Measurements from ENCODE around the gene PDE4B. TPM values are rescaled to one million over a fixed set of nuclear protein-coding genes. Genes with fewer than 3 reads are reported as not detected.
"Not testable (repeated sequence)": the region's sequence is repeated elsewhere in the genome, so short reads cannot be mapped to it uniquely, and the experiment has no call there.

The PDE4B gene
- total RNA-seq, 1 donor from 2014 or later: 163 TPM

DNA sequence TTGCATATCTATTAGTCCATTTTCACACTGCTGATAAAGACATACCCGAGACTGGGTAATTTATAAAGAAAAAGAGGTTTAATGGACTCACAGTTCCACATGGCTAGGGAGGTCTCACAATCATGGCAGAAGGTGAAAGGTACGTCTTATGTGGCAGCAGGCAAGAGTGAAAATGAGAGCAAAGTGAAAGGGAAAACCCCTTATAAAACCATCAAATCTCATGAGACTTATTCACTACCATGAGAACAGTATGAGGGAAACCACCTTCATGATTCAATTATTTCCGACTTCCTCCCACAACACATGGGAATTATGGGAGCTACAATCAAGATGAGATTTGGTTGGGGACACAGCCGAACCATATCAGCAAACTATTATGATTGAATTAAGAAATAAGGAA is 335.9 kb downstream of the PDE4B start:
- DNase-seq (ENCODE audit: low read depth in 2 of 2): not testable (repeated sequence)

DNA sequence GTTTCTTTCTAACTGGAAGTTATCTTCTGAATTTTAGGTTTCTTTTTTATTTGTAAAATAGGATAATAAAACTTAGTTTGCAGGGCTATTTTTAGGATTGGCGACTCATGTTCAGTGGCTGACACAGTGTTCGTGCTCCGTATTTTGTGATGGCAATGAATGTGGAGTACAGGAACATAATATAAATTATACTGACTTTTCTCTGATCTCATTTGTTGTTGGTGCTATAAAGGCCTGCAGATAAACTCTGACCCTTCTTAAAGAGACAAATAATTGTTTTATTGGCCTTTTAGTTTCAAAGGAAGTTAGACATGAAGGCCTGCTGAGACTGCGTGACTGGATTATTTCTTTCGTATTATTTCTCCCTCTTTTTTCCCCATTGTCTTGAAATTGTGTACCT is 339.6 kb downstream of the PDE4B start:
- DNase-seq (ENCODE audit: low read depth in 2 of 2): no peak

DNA sequence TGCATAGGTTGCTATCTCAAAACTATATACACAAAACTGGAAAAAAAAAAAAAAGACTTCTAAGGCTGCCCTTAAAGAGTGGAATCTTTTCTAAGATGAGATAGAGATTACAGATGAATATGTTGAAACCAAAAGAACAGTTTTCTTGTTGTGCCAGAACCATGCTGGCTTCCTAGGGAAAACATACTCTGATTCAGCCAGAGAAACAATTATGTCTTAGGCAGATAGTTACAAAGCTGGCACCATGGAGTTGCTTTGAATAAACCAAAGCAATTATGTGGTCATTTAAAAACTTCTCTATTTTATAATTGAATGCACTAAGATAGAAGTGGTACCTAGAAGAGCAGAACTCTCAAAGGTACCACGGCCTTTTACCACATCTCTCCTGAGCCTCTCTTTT is 341.3 kb downstream of the PDE4B start:
- DNase-seq (ENCODE audit: low read depth in 2 of 2): no peak

DNA sequence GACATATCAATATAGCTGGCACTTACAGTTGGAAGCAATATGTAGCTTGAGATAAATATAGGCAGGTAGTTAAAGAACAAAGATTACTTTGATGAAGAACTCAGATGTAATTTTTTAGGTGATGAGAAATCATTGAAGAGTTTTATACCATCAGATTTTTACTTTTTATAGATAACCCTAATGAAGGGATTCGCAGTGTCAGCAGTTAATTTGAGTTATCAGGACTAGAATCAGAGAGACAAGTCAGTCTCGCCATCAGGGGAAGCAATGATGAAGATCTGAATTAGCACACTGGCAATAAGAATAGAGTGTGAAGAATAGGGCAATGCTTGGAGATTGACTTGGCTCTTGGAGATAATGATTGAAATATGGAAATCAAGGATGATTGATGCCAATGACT is 342.5 kb downstream of the PDE4B start:
- DNase-seq (ENCODE audit: low read depth in 2 of 2): no peak

DNA sequence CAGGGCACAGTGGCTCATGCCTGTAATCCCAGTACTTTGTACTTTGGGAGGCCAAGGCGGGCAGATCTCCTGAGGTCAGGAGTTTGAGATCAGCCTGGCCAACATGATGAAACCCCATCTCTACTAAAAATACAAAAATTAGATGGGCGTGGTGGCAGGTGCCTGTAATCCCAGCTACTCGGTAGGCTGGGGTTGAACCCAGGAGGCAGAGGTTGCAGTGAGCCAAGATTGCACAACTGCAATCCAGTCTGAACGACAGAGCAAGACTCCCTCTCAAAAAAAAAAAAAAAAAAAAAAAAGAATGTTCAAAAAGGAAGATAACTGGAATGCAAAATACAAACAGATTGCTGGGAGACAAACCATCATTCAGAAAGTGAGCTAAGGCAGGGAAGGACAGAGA is 343.7 kb downstream of the PDE4B start:
- not testable (repeated sequence) for DNase-seq (ENCODE audit: low read depth in 2 of 2)

DNA sequence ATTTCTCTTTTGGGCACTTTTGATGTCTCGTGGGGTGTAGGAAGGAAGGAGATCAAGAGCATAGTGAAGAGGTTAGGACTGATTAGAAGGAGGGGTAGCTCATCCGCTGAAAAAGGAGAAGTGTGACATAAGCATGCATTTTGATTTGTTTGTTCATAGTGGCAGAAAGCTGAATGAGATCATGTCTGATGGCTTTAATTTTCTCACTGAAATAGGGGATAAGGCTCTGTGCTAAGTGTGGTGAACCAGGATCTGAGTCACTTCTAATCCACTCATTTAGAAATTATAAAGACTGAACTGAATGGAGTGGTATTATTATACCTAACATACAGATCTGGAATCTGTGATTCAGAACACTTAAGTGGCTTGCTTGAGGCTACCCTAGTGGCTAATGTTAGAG is 344.5 kb downstream of the PDE4B start:
- DNase-seq (ENCODE audit: low read depth in 2 of 2): no peak

DNA sequence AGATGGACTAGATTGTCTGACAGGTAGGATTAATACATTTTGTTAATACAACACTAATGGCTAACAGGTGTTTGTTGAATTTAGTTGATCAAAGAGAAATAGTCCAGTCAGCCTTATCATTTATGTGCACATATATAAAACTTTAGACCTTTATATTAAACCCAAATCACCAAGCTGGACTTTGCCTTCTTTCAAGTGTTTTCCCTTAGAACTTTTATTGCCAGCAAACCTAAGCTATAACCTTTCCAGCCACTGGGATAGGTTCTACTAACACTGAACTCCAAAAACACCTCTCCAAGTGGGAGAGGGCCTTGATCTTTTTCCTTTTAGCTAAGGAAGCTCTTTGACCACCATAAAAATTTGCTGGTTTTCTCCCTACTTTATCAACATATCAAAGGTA is 345.9 kb downstream of the PDE4B start:
- DNase-seq (ENCODE audit: low read depth in 2 of 2): no peak

DNA sequence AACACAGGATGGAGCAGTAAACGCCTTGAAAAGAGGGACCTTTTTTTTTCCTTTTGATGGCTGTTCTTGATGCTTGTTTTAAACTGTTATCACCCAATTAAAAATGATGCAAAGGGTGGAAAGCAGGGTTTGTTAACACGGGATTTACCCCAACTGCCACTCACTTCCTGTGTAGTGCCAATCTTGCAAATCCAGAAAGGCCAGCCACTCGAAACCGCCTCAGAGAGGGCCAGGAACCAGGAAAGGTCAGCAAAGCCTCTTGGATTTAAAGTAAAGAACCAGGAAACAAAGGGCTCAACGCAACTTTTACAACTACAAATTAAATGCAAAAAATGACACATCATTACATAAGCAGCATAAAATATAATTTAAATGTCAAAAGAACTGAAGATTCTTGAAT is 347.4 kb downstream of the PDE4B start:
- DNase-seq (ENCODE audit: low read depth in 2 of 2): no peak

DNA sequence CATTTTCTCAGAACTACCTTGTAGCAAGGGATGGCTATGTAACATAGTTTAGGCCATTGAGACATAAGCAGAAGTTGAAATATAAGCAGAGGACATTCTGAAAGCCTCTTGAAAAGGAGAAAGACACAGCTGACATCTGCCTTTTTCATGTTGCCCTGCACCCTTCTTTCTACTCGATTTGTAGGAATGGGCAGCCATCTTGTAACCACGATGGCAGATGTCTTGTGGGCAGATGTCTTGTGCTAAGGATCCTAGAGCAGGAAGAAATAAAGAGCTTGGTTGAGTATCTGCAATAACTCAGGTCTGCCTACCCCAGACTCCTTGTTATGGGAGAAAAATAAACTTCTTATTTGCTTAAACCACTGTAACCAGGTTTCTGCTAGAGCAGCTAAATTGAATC is 351.0 kb downstream of the PDE4B start:
- DNase-seq (ENCODE audit: low read depth in 2 of 2): no peak

DNA sequence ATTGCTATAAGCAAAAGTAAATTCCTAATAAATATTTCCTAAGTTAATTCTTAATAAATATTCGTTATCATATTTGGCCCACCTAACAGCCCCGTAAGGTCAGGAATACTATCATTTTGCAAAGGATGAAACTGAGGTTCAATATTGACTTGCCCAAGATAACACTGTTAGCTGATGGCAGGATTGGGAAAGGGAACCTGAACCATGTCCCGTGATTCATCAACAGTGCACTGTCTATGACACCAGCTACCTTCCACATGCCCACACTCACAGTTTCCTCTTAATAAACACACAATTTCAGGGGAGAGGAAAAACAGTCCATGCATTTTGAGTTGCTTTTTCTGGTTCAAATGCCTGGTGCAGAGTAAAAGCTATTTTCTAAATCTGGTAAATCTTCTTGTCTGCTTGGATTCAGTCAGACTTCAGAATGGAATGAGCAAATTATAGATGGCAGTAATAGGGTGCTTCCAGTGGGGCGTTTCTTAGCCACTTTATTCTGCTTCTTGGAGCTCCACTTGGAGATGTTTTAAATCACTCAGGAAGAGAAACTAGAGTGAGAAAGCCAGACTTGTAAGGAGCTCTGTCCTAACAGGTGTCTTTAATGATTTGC is 354.6 kb downstream of the PDE4B start:
- DNase-seq (ENCODE audit: low read depth in 2 of 2): no peak

DNA sequence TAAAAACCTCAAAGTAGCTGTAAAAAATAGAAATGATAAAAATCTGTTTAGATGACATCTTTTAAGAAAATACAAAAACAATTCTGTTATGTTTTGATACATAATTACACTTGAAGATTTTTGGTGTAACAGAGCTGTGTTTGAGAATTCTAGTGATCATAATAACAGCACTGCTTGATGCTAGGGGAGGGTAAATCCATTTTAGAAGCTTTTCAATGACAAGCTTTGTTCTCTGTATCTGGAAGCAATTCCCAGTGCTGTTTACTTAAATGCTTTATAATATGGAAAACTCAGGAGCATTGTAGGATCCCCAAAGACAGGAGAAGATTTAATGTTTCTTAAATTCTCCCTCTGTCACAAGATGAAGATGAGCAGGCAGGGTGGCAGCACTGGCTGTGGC is 359.3 kb downstream of the PDE4B start:
- no peak for DNase-seq (ENCODE audit: low read depth in 2 of 2)

DNA sequence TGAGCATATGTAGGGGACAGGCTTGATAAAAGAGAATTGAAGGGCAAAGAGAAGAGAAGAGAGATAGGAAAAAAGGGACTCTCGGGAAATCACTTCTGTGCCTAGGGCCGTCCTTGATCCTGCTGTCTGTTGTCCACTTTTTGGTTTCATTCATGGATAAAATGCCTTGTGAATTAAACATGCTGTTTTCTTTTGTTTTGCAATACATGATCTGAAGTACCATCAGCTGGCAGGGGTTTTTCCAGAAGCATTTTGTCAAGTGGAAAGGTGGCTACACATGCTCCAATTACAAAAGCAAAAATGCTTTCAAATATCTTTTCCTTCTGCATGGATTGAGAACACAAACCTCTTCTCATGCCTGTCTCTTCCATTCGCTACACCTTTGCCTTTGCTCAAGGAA is 361.7 kb downstream of the PDE4B start:
- no peak for DNase-seq (ENCODE audit: low read depth in 2 of 2)

DNA sequence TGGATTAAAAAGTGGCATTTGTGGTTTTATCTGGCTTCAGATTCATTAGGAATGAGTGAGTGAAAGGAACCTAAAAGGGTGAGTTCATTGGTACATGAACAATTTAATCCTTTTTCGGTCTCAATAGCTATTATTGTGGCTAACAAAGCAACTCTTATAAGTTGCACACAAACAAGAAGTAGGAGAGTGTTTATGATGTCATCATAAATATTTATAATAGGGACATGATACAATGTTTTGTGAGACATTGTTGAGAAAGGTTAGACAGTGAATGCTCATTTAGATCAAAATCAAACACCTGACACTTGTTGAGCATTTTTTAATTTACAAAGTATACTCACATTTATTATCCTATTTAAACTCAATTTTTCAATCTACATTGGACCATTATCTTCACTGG is 363.4 kb downstream of the PDE4B start:
- DNase-seq (ENCODE audit: low read depth in 2 of 2): no peak

DNA sequence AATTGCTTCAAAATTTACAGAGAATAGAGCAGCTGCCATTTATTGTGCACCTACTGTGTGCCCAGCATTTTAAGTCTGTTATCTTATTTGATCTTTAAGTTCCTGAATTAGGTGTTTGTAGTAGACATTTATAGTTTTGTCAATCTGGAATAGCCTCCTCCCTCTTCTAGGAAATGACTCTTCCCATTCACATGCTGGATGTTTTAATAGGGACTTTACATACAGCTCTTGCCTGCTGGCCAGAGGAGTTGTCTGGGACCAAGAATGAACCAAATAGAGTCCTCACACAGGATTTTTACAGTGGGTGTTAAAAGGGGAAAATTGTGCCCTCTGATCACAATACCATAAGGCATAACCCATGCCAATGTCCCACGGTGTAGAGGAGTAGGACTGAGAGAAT is 367.1 kb downstream of the PDE4B start:
- DNase-seq (ENCODE audit: low read depth in 2 of 2): no peak

DNA sequence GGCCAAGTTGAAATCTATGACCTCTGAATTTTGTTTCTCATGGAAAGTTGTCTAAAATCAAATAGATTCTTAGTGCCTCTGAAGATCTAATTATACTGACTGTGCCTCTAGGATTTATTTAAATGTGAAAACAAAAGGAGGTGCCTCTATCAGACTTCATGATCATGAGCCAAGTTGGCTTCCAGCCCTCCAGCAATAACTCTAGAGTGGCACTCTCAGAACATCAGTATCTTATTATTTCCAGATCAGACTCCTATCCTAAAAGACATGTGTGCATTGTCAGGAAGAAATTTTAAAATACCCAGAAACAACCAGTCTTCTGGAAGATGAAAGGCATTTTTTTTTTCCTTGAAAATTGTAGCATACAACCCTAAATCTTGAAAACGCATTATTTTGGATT is 368.0 kb downstream of the PDE4B start:
- DNase-seq (ENCODE audit: low read depth in 2 of 2): no peak

DNA sequence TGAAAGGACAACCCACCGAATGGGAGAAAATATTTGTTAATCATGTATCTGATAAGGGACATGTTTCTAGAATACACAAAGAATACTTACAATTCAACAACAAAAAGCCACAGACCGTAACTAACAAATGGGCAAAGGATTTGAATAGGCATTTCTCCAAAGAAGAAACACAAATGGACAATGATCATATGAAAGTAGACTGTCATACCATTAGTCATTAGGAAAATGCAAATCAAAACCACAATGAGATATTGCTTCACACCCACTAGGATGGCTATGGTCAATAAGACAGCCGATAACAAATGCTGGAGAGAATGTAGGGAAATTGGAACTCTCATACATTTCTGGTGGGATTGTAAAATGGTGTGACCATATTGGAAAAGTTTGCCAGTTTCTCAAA is 374.1 kb downstream of the PDE4B start:
- no peak for DNase-seq (ENCODE audit: low read depth in 2 of 2)

DNA sequence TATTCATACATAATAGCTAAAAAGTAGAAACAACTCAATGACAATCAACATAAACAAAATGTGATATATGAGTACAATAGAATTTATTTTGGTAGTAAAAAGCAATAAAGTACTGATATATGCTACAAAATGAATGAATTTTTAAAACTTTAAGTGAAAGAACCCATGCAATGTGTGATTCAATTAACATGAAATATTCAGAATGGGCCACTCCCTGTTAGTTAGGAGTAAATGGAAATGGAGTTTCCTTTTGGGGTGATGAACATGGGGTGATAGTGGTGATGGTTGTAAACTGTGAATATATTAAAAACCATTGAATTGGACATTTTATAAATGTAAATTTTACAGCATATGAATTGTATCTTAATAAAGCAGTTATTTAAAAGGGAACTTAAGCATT is 374.6 kb downstream of the PDE4B start:
- no peak for DNase-seq (ENCODE audit: low read depth in 2 of 2)

DNA sequence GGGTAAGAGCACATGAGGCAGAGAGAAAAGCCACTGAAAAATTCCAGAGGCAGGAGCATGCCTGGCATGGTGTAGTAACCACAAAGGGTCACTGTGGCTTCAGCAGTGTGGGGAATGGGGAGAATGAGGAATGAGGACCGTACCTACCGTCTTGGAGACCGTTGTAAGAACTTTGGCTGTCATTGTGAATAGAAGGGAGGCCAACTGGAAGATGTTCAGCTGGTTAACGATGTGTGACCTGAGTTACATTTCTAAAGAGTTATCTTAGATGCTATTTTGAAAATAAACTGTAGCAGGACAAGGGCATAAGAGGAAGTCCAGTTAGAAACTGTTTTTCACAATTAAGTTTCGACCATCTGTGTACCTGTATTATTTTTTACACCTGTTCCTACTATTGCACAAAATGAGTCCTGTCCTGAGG is 375.8 kb downstream of the PDE4B start:
- no peak for DNase-seq (ENCODE audit: low read depth in 2 of 2)

DNA sequence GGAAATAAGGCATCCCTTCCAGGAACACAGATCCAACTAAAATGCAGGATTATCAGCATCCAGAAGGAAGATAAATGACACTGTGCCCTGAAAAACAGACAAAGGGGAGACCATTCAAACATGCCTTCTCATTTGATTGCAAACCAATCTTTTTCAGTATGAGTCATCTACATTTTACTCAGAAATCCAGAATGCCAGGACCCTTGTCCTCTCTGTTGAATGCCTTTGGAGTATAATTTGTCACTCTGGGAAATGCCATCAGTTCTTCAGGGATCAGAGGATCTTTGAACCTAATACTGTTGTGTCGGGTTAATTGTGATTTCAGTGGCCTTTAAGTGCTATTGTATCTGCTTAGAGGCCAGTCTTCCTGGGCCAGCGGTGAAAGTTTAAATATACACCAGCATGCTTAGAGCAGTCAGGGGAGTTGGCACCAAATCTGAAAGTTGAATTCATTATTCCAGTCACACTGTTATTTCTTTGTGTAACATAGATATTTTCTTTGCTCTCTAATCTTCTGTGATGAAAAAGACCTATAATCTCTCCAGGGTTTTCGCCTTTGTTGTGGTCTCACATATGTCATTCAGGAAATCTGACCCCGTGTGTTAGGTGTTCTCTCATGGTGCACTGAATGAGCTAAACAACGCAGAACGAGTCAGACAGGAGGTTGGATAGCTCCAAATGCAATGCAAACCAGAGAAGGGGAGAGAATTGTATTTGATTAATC is 376.4 kb downstream of the PDE4B start:
- DNase-seq (ENCODE audit: low read depth in 2 of 2): no peak

DNA sequence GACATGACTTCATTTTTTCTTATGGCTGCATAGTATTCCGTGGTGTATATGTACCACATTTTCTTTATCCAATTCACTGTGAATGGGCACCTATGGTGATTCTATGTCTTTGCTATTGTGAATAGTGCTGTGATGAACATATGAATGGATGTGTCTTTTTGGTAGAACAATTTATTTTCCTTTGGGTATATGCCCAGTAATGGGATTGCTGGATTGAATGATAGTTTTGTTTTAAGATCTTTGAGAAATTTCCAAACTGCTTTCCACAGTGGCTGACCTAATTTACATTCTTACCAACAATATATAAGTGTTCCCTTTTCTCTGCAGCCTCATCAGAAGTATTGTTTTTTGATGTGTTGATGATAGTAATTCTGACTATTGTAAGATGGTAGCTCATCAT is 379.6 kb downstream of the PDE4B start:
- no peak for DNase-seq (ENCODE audit: low read depth in 2 of 2)

DNA sequence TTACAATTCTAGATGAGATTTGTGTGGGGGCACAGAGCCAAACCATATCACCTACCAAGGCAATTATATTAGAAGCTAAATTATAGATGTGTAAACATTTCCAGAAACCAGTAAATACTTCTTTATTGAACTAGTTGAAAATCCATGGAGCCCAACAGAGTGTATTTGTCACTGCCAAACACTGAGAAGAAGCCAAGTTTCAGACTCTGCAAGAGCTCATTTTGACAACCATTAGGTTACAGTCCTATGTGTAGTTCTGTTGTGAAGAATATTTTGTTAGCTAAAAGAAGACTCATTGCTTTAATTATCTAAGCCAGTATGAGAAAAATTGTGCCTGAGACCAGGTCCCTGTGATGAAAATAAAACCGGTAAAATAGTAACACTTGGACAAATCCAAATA is 382.4 kb downstream of the PDE4B start:
- DNase-seq (ENCODE audit: low read depth in 2 of 2): no peak

DNA sequence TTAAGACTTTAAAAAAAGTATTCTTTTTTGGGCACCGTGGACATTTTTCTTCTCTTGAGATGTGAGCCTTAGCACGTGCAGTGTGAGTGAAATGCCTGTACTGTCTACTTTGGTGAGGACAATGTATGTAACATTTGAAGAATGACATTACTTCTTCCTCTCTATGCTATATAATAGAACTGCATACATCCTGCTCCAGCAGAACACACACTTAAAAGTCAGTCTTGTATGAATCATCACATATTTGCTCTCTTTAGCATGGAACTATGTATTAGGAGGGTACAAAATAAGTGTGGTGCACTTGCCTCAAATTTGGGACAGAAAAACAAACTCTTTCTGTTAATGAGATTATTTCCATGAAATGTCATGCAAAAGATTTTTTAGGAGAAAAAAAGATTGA is 382.9 kb downstream of the PDE4B start:
- no peak for DNase-seq (ENCODE audit: low read depth in 2 of 2)

DNA sequence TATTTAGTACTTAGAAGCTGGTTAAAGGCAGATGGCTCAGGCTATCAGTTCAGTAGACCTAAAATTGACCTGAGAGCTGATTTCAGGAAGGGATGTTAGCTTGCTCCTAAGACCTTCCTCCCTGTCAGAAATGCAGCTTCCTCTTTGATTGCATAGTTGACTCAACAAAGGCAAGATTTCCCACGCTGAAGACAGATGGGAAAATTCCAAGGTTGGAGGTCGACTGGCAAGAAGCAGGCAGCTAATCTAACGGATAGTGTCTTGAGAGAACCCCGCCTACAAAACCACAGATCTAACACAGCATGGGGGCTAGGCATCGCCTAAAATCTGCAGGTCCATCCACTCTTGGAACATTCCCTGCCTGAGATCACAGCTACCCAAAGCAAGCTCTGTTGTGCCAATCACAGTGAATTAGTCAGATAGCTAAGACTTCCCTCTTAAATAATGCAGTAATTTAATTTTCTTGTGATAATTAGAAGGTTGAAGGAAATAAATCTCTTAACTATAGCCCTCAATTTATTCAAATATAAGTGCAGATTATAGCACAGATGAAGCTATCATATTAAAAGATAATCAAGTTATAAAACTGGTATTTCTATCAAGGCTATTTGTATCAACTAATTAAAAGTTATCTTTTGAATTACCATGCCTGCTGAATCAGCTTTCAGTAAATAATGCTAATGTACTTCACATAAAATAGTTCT is 383.5 kb downstream of the PDE4B start:
- DNase-seq (ENCODE audit: low read depth in 2 of 2): peak in 1 of 2 donors; percentile 15
